ENCODE data around the gene KRTAP10-6. TPM values are rescaled to one million over a fixed set of nuclear protein-coding genes. Genes with fewer than 3 reads are reported as not detected.

KRTAP10-6 gene
- total RNA-seq, 1 donor from 2014 or later: not detected

DNA sequence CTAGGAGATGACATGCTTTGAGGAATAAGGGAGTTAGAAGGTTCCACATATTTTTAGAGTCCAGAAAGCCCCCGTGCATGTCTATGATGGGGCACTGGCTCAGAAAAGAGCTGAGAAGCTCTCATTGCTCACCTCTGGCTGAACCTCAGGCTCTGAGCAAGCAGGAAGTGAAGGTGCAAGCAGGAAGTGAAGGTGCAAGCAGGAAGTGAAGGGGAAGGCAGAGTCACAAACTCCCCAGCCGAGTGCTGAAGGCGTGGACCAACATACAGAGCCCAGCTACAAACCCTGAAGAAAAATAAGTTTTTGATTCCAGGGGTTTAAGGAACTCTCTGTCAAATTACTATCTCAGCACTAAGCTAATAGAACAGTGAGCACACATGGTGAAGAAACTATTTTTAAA is 26.6 kb upstream of the KRTAP10-6 start:
- DNase-seq (ENCODE audit: extremely low spot score, unreplicated experiment): no peak
- H3K36me3 Mint-ChIP-seq: no peaks in the 10 kb centered on the region
- H3K4me3 Mint-ChIP-seq: no peak overlapping the region
- no peak overlapping the region for H3K27ac Mint-ChIP-seq
- H3K27me3 Mint-ChIP-seq: peaks cover 6% of the 10 kb centered on the region
- H3K9me3 Mint-ChIP-seq: peaks cover 7% of the 10 kb centered on the region
- TF ChIP-seq, protein P1, sequence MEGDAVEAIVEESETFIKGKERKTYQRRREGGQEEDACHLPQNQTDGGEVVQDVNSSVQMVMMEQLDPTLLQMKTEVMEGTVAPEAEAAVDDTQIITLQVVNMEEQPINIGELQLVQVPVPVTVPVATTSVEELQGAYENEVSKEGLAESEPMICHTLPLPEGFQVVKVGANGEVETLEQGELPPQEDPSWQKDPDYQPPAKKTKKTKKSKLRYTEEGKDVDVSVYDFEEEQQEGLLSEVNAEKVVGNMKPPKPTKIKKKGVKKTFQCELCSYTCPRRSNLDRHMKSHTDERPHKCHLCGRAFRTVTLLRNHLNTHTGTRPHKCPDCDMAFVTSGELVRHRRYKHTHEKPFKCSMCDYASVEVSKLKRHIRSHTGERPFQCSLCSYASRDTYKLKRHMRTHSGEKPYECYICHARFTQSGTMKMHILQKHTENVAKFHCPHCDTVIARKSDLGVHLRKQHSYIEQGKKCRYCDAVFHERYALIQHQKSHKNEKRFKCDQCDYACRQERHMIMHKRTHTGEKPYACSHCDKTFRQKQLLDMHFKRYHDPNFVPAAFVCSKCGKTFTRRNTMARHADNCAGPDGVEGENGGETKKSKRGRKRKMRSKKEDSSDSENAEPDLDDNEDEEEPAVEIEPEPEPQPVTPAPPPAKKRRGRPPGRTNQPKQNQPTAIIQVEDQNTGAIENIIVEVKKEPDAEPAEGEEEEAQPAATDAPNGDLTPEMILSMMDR (conservative IDR thresholded peaks at IDR 0.05): no peak
- no peaks in the 10 kb centered on the region for H3K4me1 Mint-ChIP-seq (ENCODE audit: unreplicated experiment)

GRCh38 chr21:44618504-44618903 is 26.2 kb upstream of the KRTAP10-6 start:
- Mint-ChIP-seq H3K4me3 (no peak overlapping the region), H3K27me3 (peaks cover 6% of the 10 kb centered on the region), H3K9me3 (peaks cover 3% of the 10 kb centered on the region), H3K27ac (no peak overlapping the region), H3K4me1 (ENCODE audit: unreplicated experiment) (no peaks in the 10 kb centered on the region), H3K36me3 (no peaks in the 10 kb centered on the region)
- TF ChIP-seq, protein P1 (conservative IDR thresholded peaks at IDR 0.05): peak; percentile 37
- no peak for DNase-seq (ENCODE audit: extremely low spot score, unreplicated experiment)

GRCh38 chr21:44617071-44617501 is 24.8 kb upstream of the KRTAP10-6 start:
- Mint-ChIP-seq H3K27ac (no peak overlapping the region), H3K4me1 (ENCODE audit: unreplicated experiment) (no peaks in the 10 kb centered on the region), H3K36me3 (no peaks in the 10 kb centered on the region), H3K9me3 (no peaks in the 10 kb centered on the region), H3K27me3 (peaks cover 6% of the 10 kb centered on the region), H3K4me3 (no peak overlapping the region)
- TF ChIP-seq, protein P1 (conservative IDR thresholded peaks at IDR 0.05): no peak
- DNase-seq (ENCODE audit: extremely low spot score, unreplicated experiment): no peak

- H3K4me1 Mint-ChIP-seq (ENCODE audit: unreplicated experiment): no peaks in the 10 kb centered on the region
- no peaks in the 10 kb centered on the region for H3K36me3 Mint-ChIP-seq
- H3K27me3 Mint-ChIP-seq: peaks cover 6% of the 10 kb centered on the region
- TF ChIP-seq, protein P1 (conservative IDR thresholded peaks at IDR 0.05): no peak
- no peak overlapping the region for H3K27ac Mint-ChIP-seq
- H3K9me3 Mint-ChIP-seq: no peaks in the 10 kb centered on the region
- DNase-seq (ENCODE audit: extremely low spot score, unreplicated experiment): no peak
- no peak overlapping the region for H3K4me3 Mint-ChIP-seq
These were observed 24.3 kb upstream of the KRTAP10-6 start for GRCh38 chr21:44616591-44616926.

- TF ChIP-seq, protein P1 (conservative IDR thresholded peaks at IDR 0.05): no peak
- no peaks in the 10 kb centered on the region for H3K9me3 Mint-ChIP-seq
- no peak overlapping the region for H3K4me3 Mint-ChIP-seq
- H3K27ac Mint-ChIP-seq: no peak overlapping the region
- peaks cover 6% of the 10 kb centered on the region for H3K27me3 Mint-ChIP-seq
- no peaks in the 10 kb centered on the region for H3K4me1 Mint-ChIP-seq (ENCODE audit: unreplicated experiment)
- no peak for DNase-seq (ENCODE audit: extremely low spot score, unreplicated experiment)
- no peaks in the 10 kb centered on the region for H3K36me3 Mint-ChIP-seq
These were observed 23.7 kb upstream of the KRTAP10-6 start for GRCh38 chr21:44615911-44616590.

Data from type B pancreatic cell (in vitro differentiated cells).